K562 (cell line): ENCODE measurements around the gene TSPAN18. TPM values are rescaled to one million over a fixed set of nuclear protein-coding genes. Genes with fewer than 3 reads are reported as not detected.

Experiments used
- ATAC-seq: fragments of 200-7000 bp; cut with Tn5 transposase; 3 replicates; pipeline ENCODE4 v1.9.1; 2020; ENCODE audit warnings: moderate library complexity
- BruUV-seq: library from RNA; stranded (reverse); fragments of 400-500 nt; replicated peaks from 2 replicates; lab custom pipeline; 2021; lab: Mats Ljungman, UMichigan
- CTCF ChIA-PET: fragments of 300-600 bp; formaldehyde crosslinking; extraction: SDS; loops from one replicate; lab custom pipeline; 2021; ENCODE audit warnings: low intra/inter-chr PET ratio; lab: Yijun Ruan, JAX
- POLR2A ChIA-PET: fragments of 300-600, 350-650 bp; sonication (Branson Sonifier 250); formaldehyde crosslinking; extraction: SDS; loops from one replicate; lab custom pipeline; 2021; ENCODE audit warnings: antibody characterized with exemption, inconsistent platforms; lab: Yijun Ruan, JAX
- DNase-seq, 4 experiments: peaks; one replicate each; pipeline versions ENCODE4 v3.0.0 to v3.0.0-alpha.2; 2011 to 2018; ENCODE audit warnings: low spot score in 3 of 4, mixed read lengths in 3 of 4; ENCODE audit errors: extremely low read depth in 1 of 4
- FAIRE-seq: peaks from 2 replicates; lab custom pipeline; 2011; peaks lifted over from hg19 to GRCh38; lab: Jason Lieb, UNC
- H2AFZ ChIP-seq: 2 replicates; pipeline ENCODE4 v1.6.0; 2011; ENCODE audit warnings: low read depth, low read length, control low read depth, inconsistent platforms
- H3K27ac ChIP-seq: fragments of 200-600 bp; 3 replicates; pipeline ENCODE4 v1.8.0; 2011; ENCODE audit warnings: low read depth, mild to moderate bottlenecking, control low read depth, inconsistent platforms, low read length, moderate library complexity, mixed read lengths; ENCODE audit errors: extremely low read depth
- H3K27me3 ChIP-seq, 2 experiments: fragments of 300-600 bp in 1 of 2; 2 replicates in 1 of 2; 3 replicates in 1 of 2; pipeline versions ENCODE4 v1.6.0 to v1.8.0; 2011; ENCODE audit warnings: inconsistent platforms in 2 of 2, low read length in 2 of 2, mild to moderate bottlenecking in 1 of 2, mixed read lengths in 1 of 2, moderate library complexity in 1 of 2; ENCODE audit not compliant: control insufficient read depth in 2 of 2, insufficient read depth in 2 of 2
- H3K36me3 ChIP-seq: fragments of 300-600 bp; 3 replicates; pipeline ENCODE4 v1.8.0; 2011; ENCODE audit warnings: mild to moderate bottlenecking, low read length, inconsistent platforms; ENCODE audit not compliant: control insufficient read depth, insufficient read depth
- H3K4me1 ChIP-seq, 2 experiments: fragments of 200-600 bp in 1 of 2; replicated peaks in 1 of 2; 2 replicates in 1 of 2; 3 replicates in 1 of 2; pipeline versions ENCODE4 v1.5.1 to v1.8.0; 2011; ENCODE audit warnings: inconsistent platforms in 2 of 2, low read length in 2 of 2, mild to moderate bottlenecking in 1 of 2, mixed read lengths in 1 of 2, moderate library complexity in 1 of 2; ENCODE audit not compliant: control insufficient read depth in 2 of 2, insufficient read depth in 2 of 2
- H3K4me2 ChIP-seq: 2 replicates; pipeline ENCODE4 v1.6.1; 2011; ENCODE audit warnings: low read length, control low read depth, inconsistent platforms, mixed read lengths; ENCODE audit not compliant: insufficient read depth
- H3K4me3 ChIP-seq: fragments of 200-600 bp; sonication (generic), shearing (Covaris generic); 2 replicates; pipeline ENCODE4 v1.5.1; 2016; ENCODE audit warnings: control low read depth, inconsistent platforms
- H3K79me2 ChIP-seq: fragments of 200-600 bp; 3 replicates; pipeline ENCODE4 v1.8.0; 2011; ENCODE audit warnings: low read length, inconsistent platforms; ENCODE audit not compliant: control insufficient read depth, insufficient read depth
- H3K9ac ChIP-seq, 2 experiments: 2 replicates each; pipeline versions ENCODE4 v1.6.0 to v1.6.1; 2011; ENCODE audit warnings: low read depth in 2 of 2, low read length in 2 of 2, control low read depth in 1 of 2, inconsistent platforms in 1 of 2, mild to moderate bottlenecking in 1 of 2, mixed read lengths in 1 of 2; ENCODE audit not compliant: insufficient read depth in 1 of 2
- H3K9me1 ChIP-seq: one replicate; pipeline ENCODE4 v1.6.0; 2011; ENCODE audit warnings: inconsistent platforms, mild to moderate bottlenecking, low read length, moderate library complexity; ENCODE audit not compliant: control insufficient read depth, insufficient read depth
- H3K9me3 ChIP-seq: replicated peaks from 2 replicates; pipeline ENCODE4 v1.5.1; 2011; ENCODE audit warnings: low read depth, low read length, inconsistent platforms; ENCODE audit not compliant: control insufficient read depth, insufficient read depth
- H4K20me1 ChIP-seq: replicated peaks from 2 replicates; pipeline ENCODE4 v1.6.1; 2011; ENCODE audit warnings: low read length, inconsistent platforms, mixed read lengths; ENCODE audit not compliant: control insufficient read depth, insufficient read depth
- GTF2F1 ChIP-seq: IDR thresholded peaks from 2 replicates; pipeline ENCODE4 v1.6.1; 2011; ENCODE audit warnings: low read depth, low read length, improper control_type of control experiment
- HES1 ChIP-seq: fragments of 450-650 bp; IDR thresholded peaks from 2 replicates; pipeline ENCODE4 v1.6.1; 2016; ENCODE audit warnings: low read depth, mild to moderate bottlenecking, moderate library complexity
- RBM25 ChIP-seq: fragments of 200-400 bp; formaldehyde crosslinking; IDR thresholded peaks from 2 replicates; pipeline ENCODE4 v1.6.1; 2018; ENCODE audit warnings: low read length, low read depth, moderate library complexity; ENCODE audit not compliant: severe bottlenecking
- SRSF3 ChIP-seq: fragments of 200-400 bp; formaldehyde crosslinking; IDR thresholded peaks from 2 replicates; pipeline ENCODE4 v1.6.1; 2016; ENCODE audit warnings: mild to moderate bottlenecking, low read length, moderate library complexity; ENCODE audit not compliant: insufficient read depth
- TGIF2 ChIP-seq: sonication (generic); formaldehyde crosslinking; IDR thresholded peaks from 2 replicates; pipeline ENCODE4 v1.8.1; 2022; ENCODE audit warnings: mild to moderate bottlenecking, missing genetic modification reagents, moderate library complexity
- ZNF133 ChIP-seq: fragments of 250-450 bp; sonication (Bioruptor Pico); IDR thresholded peaks from 2 replicates; pipeline ENCODE4 v1.4.0; 2020; ENCODE audit warnings: mild to moderate bottlenecking
- ZNF174 ChIP-seq: fragments of 250-450 bp; sonication (Bioruptor Pico); IDR thresholded peaks from 2 replicates; pipeline ENCODE4 v1.4.0; 2020; ENCODE audit warnings: mild to moderate bottlenecking
- WGBS: fragments of 100-300 bp; shearing (Covaris generic); methylation state at CpG from one replicate; pipeline ENCODE4 v1.1.6; 2016; ENCODE audit warnings: low coverage, mixed read lengths; ENCODE audit not compliant: insufficient coverage; ENCODE audit errors: missing lambda C conversion rate; 5-methylcytosine and 5-hydroxymethylcytosine counted together
- in situ Hi-C: fragments of 300-500 bp; cut with MboI; formaldehyde crosslinking; loops from 4 replicates; pipeline ENCODE4 v1.15.0; 2018; ENCODE audit warnings: inconsistent platforms, mixed read lengths
- intact Hi-C: fragments of 100-400 bp; cut with micrococcal nuclease; formaldehyde crosslinking; loops from 2 replicates; pipeline ENCODE4 v1.14.2; 2022
- polyA plus RNA-seq, 8 experiments: library from polyadenylated mRNA; depleted of rRNA in 4 of 8; stranded (reverse) in 5 of 8; unstranded in 3 of 8; fragments of >200 nt; fragmentation: Nextera tagmentation in 2 of 8; fragmentation: Illumina TruSeq in 1 of 8; extraction: Ambion mirVana in 2 of 8; extraction: Trizol in 1 of 8; gene quantifications; 2 replicates each; pipeline versions ENCODE4 v1.2.1 to v1.2.3, GENCODE V29; 2011 to 2014; ENCODE audit warnings: inconsistent platforms in 1 of 8, missing spikeins in 1 of 8
- total RNA-seq, 7 experiments: library from RNA; depleted of rRNA in 6 of 7; stranded (reverse); fragments of >200 nt in 6 of 7; fragmentation: Illumina TruSeq in 2 of 7; extraction: Trizol in 2 of 7; gene quantifications; 2 replicates each; pipeline versions ENCODE4 v1.2.1 to v1.2.3, GENCODE V29; 2011 to 2021; ENCODE audit warnings: low replicate concordance in 1 of 7

The TSPAN18 gene
- total and polyA plus RNA-seq, 9 of the 15 experiments (the other 6 are each of a cell fraction or from before 2014, with no cell fraction given), result 0.17 to 0.35 (median 0.22) TPM; not detected in 4

DNA sequence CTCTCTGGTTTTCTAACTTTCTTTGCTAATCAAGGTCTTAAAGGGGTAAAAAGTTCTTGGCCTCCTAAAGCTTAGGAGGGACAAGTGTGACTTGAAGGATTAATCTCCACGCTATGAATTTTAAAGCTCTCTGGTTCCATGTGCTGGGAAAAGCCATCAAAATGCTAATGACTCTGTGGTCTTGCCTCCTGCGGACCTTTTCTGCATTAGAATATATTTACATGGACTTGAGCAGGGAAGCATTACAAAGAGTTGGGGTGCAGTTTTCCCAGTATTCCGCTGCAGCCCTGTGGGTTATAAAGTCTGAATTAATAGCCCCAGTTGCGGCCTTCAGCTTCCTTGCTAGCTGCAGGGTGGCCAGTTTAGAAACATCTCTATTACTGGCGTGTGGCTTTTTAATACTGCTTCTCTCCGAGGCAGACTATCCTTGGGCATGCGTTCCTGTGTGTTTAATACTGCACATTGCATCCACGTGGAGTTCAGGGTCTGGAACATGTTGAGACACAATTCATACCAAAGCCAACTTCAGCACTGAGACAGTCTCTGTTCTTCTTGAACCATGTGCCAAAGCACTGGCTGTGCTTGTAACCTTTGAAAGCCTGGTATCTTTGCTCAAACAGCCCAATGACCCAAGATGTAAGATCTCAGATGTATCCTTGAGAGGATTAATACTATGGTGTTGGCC lies 27.3 kb downstream of the TSPAN18 start:
- Histone ChIP-seq H3K36me3 (no peaks in the 10 kb centered on the region), H3K27me3 (peaks cover 19 to 44% of the 10 kb centered on the region in 2 experiments; a peak in 4 of 5 replicates), H3K27ac (no peak overlapping the region), H3K4me2 (no peak overlapping the region), H4K20me1 (peaks cover 4% of the 10 kb centered on the region; the same call in 1 of the 2 replicates), H2AFZ (no peak overlapping the region), H3K4me1 (no peaks in the 10 kb centered on the region), H3K9me3 (no peaks in the 10 kb centered on the region; the same call in 1 of the 2 replicates), H3K79me2 (no peaks in the 10 kb centered on the region), H3K9me1 (no peaks in the 10 kb centered on the region), H3K9ac (no peak overlapping the region), H3K4me3 (no peak overlapping the region)
- intact Hi-C loops (no loop called here), in situ Hi-C loops (no loop called here)
- FAIRE-seq, result no peak
- POLR2A ChIA-PET, result interaction anchor here (1.0 kb wide), 1 partner anchor 40 kb away, joined by 3 read pairs; no protein-coding TSS in a partner anchor
- TF ChIP-seq ZNF133 (no peak), SRSF3 (no peak), RBM25 (no peak), ZNF174 (no peak), TGIF2 (no peak), HES1 (no peak), GTF2F1 (no peak)
- no peak for DNase-seq
- BruUV-seq, result no TSS peak
- WGBS, result 6% methylated on average over 8 of the region's 8 CpGs
- CTCF ChIA-PET, result no interaction called here
- no peak for ATAC-seq
